ENCODE results near the gene EPHA2. TPM values are rescaled to one million over a fixed set of nuclear protein-coding genes. Genes with fewer than 3 reads are reported as not detected.

EPHA2 gene
- total RNA-seq, result 10 to 100 TPM in 8 of 9 donors, under 1 TPM in 1; 0.83 to 49.5 (median 17.0) TPM
- 10 to 100 TPM in 2 of 3 donors, 1 to 10 TPM in 1; 2.7 to 15.3 (median 11.5) TPM for polyA plus RNA-seq
- long read RNA-seq, donor 1, result 0 reads
- long read RNA-seq, donor 2, result 0 reads
- long read RNA-seq, donor 3, result 0 reads
- long read RNA-seq, donor 4, partial matches to known transcripts, result 3 of 6 reads
- long read RNA-seq, donor 4, other reads (novel, unspliced or antisense), result 2 of 6 reads
- long read RNA-seq, donor 5, transcript EPHA2-201 (17 exons, 3,964 nt), result major isoform, 7 of 23 reads
- long read RNA-seq, donor 5, partial matches to known transcripts, result 12 of 23 reads
- long read RNA-seq, donor 5, other reads (novel, unspliced or antisense), result 4 of 23 reads
- long read RNA-seq, donor 6, partial matches to known transcripts, result 3 of 4 reads
- long read RNA-seq, donor 6, other reads (novel, unspliced or antisense), result 1 of 4 reads
- long read RNA-seq, donor 7, result 0 reads
- long read RNA-seq, donor 8, result 0 reads
- long read RNA-seq, donor 9, result 0 reads
- long read RNA-seq, donor 10, result 0 reads

DNA sequence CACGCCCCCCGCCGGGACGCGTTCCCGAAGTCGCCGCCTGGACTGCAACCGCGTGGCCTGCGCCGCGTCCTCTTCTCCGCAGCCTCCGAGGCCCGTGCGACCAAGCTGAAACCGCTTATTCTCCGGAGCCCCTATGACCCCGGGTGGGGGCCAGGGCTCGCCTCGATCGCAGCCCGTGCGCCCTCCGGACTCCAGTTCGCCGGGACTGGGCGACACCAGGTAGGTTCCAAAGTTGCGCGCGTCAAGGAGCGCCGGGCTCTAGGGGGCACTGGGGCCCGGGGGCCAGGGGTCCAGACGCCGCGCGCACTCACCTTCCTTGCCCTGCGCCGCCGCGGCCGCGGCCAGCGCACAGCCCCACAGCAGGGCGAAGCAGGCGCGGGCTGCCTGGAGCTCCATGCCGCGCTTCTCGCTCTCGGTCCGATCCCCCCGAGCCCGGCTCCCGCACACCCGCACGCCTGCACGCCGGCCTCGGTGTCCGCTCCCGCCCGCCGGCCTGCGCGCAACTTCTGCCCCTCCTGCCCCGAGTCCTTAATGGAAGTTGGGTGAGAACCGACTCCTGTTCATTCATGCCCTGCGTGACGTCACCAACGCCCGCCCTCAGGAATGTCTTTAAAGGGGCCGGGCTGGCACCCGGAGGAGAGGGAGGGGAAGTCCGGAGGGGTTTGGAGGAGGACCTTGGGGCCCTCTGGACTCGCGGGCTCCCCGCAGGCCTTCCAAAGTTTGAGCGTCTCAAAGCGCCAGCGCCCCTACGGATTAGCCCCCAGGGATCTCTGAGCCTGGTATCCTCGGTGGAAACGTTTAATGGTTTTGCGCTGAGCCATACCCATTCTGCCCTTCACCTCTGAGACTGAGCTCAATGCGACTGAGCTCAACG lies at the start of gene EPHA2:
Gene EPHA2, minus strand, starts transcription at position 533 of the 874 bp plus-strand sequence. Its CDS starts 137 bp downstream, at position 396.
- Histone ChIP-seq H3K27me3 (no peaks in the 10 kb centered on the region), H3K27ac (peak within 1 kb of the TSS; percentile 60 to 93 (median 86)), H3K36me3 (replicated peaks in 1 of 2) (no peaks in the 10 kb centered on the region), H3K4me1 (replicated peaks in 1 of 2) (peaks cover 30 to 39% of the 10 kb centered on the region in 2 donors), H3K9me3 (replicated peaks in 1 of 3) (no peaks in the 10 kb centered on the region), H3K4me3 (peak within 1 kb of the TSS; percentile 46 to 73 (median 70))
- intact Hi-C loops (cut with DNase I), result no loop called here
- WGBS, 4 donors, result 0 to 4% (median 3%) methylated on average over 5 to 89 of the region's 89 CpGs
- TF ChIP-seq CTCF (IDR thresholded peaks at IDR 0.05), result no peak
- TF ChIP-seq POLR2A (IDR thresholded peaks at IDR 0.05), result peak; percentile 83 to 96
- peak; percentile 86 to 97 (median 93) for DNase-seq

DNA sequence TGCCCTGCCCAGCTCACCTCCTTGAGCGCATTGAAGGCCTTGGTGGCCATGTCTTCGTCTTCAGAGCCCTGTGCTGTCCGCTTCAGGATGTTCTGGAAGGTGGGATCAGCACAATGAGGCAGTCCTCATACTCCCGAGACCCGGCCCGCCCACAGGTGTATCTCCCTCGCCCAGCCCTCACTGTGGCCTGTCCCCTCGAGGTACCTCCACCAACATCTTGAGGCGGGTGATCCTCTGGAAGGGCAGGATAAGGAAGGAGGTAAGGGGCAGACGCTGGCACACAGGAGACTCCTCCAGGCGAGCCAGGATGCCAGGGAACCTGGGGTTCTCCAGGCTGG lies 49.4 kb upstream of the EPHA2 start:
- H3K4me1 ChIP-seq (replicated peaks in 1 of 2), result peaks cover 16 to 25% of the 10 kb centered on the region in 2 donors
- 94 to 96% (median 96%) methylated on average over 8 to 11 of the region's 11 CpGs for WGBS, 4 donors
- H3K27ac ChIP-seq, result no peak overlapping the region
- H3K36me3 ChIP-seq (replicated peaks in 1 of 2), result peaks cover 0 to 6% of the 10 kb centered on the region in 2 donors
- intact Hi-C loops (cut with DNase I), result no loop called here
- H3K27me3 ChIP-seq, result no peaks in the 10 kb centered on the region
- DNase-seq, result no peak
- no peaks in the 10 kb centered on the region for H3K9me3 ChIP-seq (replicated peaks in 1 of 3)
- TF ChIP-seq CTCF (IDR thresholded peaks at IDR 0.05) (no peak), POLR2A (IDR thresholded peaks at IDR 0.05) (no peak)
- no peak overlapping the region for H3K4me3 ChIP-seq

DNA sequence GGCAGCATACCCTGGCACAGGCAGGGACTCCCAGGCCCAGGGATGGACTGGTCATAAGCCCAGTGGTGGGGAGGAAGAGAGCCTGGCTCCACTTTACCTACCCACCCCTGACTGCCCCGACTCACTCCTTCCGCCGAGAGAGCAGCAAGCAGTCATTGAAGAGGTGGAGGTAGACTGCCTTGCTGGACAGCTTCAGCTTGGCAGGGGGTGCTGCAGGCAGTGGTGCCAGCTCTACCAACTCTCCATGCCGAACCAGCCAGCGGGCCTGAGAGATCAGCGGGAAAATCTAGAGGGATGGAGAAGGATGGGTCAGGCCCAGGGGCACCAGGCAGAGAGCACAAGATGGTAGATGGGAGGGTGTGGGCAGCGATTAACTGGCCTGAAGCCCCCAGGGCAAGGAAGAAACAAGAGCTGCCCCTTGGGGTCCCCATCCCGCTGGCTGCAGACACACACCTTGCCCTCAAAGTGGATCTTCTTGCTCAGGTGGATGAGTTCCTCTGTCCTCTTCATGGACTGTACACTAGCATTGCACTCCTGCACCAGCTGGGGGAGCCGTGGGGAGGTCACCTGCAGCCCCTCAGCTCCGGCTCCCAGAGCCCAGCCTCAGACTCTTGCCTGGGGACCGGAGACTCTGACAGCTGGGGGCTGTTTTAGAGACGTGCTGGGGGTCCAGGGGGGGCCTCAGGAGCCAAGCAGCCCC lies 48.9 kb upstream of the EPHA2 start:
- no peak overlapping the region for H3K27ac ChIP-seq
- peak in 1 of 6 experiments; percentile 10 for TF ChIP-seq CTCF (IDR thresholded peaks at IDR 0.05)
- no peak for TF ChIP-seq POLR2A (IDR thresholded peaks at IDR 0.05)
- H3K27me3 ChIP-seq, result no peaks in the 10 kb centered on the region
- H3K4me3 ChIP-seq, result no peak overlapping the region
- 81 to 94% (median 87%) methylated on average over 6 to 12 of the region's 12 CpGs for WGBS, 4 donors
- peaks cover 0 to 6% of the 10 kb centered on the region in 2 donors for H3K36me3 ChIP-seq (replicated peaks in 1 of 2)
- no peaks in the 10 kb centered on the region for H3K9me3 ChIP-seq (replicated peaks in 1 of 3)
- intact Hi-C loops (cut with DNase I), result no loop called here
- H3K4me1 ChIP-seq (replicated peaks in 1 of 2), result peaks cover 16 to 25% of the 10 kb centered on the region in 2 donors
- DNase-seq, result no peak

Data from adrenal gland (tissue), 19 donors.